SKM-1 treated with dmso at 0.1 percent for 144 hours (cell line): ENCODE data around the gene NDUFB7.
"Not testable (repeated sequence)": the region's sequence is repeated elsewhere in the genome, so short reads cannot be mapped to it uniquely, and the experiment has no call there.

ENCODE experiments used
- DNase-seq: peaks from one replicate; lab custom pipeline; 2025; ENCODE audit not compliant: unreplicated experiment; lab: John Stamatoyannopoulos, UW

Gene NDUFB7

GRCh38 chr19:14575428-14575980, 3.6 kb upstream of the NDUFB7 start:
- no peak for DNase-seq

GRCh38 chr19:14570864-14571527, 870 bp downstream of the NDUFB7 start:
- no peak for DNase-seq

GRCh38 chr19:14567079-14567478, 4.8 kb downstream of the NDUFB7 start:
- DNase-seq, result no peak

- DNase-seq, result no peak
These were observed 5.2 kb downstream of the NDUFB7 start for GRCh38 chr19:14566712-14567077.

GRCh38 chr19:14565765-14566711, 5.8 kb downstream of the NDUFB7 start:
- DNase-seq, result no peak

- DNase-seq, result no peak
These were observed 6.6 kb downstream of the NDUFB7 start for GRCh38 chr19:14565298-14565679.

GRCh38 chr19:14564652-14565297, 7.1 kb downstream of the NDUFB7 start:
- DNase-seq, result not testable (repeated sequence)

GRCh38 chr19:14563989-14564651, 7.7 kb downstream of the NDUFB7 start:
- DNase-seq, result no peak

- no peak for DNase-seq
These were observed 8.3 kb downstream of the NDUFB7 start for GRCh38 chr19:14563590-14563926.

GRCh38 chr19:14562660-14563589, 8.9 kb downstream of the NDUFB7 start:
- DNase-seq, result no peak

- no peak for DNase-seq
These were observed 10.0 kb downstream of the NDUFB7 start for GRCh38 chr19:14561847-14562351.

GRCh38 chr19:14561249-14561648, 10.6 kb downstream of the NDUFB7 start:
- DNase-seq, result no peak

GRCh38 chr19:14560776-14561108, 11.1 kb downstream of the NDUFB7 start:
- DNase-seq, result no peak

- no peak for DNase-seq
These were observed 11.7 kb downstream of the NDUFB7 start for GRCh38 chr19:14559916-14560775.

- DNase-seq, result no peak
These were observed 13.3 kb downstream of the NDUFB7 start for GRCh38 chr19:14558370-14559066.

- peak; percentile 65 for DNase-seq
These were observed 15.1 kb downstream of the NDUFB7 start for GRCh38 chr19:14556662-14557188.

GRCh38 chr19:14555918-14556661, 15.8 kb downstream of the NDUFB7 start:
- no peak for DNase-seq
